GM20000 (cell line): ENCODE results near the gene GALK2.

Source experiments
- DNase-seq: peaks from one replicate; pipeline ENCODE4 v3.0.0; 2012; ENCODE audit warnings: low spot score
- CTCF ChIP-seq: IDR thresholded peaks from 2 replicates; pipeline ENCODE4 v1.5.1; 2012; ENCODE audit warnings: mild to moderate bottlenecking, control low read depth; ENCODE audit errors: extremely low read depth, missing control alignments

GALK2 gene

GRCh38 chr15:49135342-49135857, 34.6 kb upstream of the GALK2 start:
- TF ChIP-seq CTCF: no peak
- DNase-seq: no peak

- no peak for TF ChIP-seq CTCF
- DNase-seq: no peak
These were observed 34.1 kb upstream of the GALK2 start for GRCh38 chr15:49135911-49136310.

DNA sequence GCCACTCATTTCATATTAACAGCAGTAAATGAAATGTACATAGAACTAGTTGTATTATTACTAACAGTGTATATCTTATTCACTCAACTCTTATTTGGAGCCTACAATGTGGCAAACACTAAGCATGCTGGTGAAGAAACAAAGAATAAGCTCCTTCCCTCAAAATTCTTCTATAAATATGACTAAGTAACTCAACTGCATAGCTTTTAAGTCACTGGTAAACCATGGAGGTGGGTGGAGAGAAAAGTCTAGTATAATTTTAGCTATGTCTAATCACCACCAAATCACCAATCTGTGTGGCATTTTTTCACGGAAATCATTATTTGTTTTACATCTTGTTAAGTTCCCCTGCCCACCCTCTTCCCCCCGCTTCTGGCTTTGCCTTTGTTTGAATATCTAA, 32.2 kb upstream of the GALK2 start:
- DNase-seq: no peak
- no peak for TF ChIP-seq CTCF

DNA sequence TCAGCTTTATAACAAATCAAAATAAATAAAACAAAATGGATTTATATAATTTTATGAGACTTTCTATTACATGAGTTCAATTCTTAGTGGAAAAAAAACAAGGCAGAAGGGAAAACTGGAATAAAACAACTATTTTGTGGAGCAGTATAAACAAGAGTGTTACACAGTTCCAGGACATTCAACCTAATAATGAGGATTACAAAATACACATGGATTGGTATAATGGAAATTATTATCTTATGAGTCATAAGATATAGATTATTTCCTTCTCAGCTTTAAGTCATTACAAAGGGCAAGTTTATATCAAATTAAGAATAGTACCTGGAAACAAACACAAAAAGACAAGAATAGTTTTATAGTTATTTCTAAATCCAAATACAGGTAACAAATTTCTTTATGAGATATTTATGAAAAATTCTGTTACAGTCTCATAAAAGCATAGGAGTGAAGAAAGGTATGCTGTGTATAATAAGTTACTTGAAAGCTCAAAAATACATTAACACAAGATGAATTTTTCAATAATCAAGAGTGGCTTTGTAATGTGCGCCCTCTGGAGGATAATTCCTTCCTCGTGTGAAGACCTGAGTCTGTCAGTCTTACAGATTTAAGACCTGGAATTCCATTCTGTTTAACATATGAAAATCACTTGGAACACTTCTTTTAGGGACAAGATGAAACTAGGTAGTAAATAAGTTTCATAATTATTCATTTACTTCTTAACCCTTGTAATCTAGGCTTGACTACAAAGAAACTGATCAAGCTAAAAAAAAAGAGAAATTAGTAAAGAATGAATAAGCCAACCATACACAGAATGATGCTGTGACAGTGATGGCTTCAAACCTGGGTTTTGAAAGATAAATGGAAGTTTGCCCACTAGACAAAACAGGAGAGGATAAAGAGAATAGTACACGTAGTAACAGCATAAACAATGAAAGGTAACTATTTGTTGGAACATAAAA, 24.1 kb upstream of the GALK2 start:
- TF ChIP-seq CTCF: peak; percentile 66
- DNase-seq: peak; percentile 22

DNA sequence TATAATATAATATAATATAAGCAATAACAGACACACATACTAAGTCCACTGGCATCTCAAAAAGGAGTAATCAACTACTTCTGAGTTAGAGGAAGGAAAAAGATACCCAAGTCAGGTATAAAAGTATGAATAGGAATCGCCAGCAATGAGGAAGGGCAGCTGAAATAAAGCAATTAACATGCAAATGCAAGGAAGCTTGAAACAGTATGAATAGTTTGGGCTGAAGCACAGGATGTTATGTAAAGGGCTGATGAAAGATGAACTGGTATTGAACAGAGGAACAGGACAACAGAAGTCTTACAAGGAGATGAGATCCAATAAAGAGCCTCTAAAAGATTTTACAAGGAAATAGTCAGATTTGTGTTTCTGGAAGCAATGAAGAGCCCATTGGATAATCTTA, 21.7 kb upstream of the GALK2 start:
- no peak for DNase-seq
- TF ChIP-seq CTCF: no peak

- no peak for TF ChIP-seq CTCF
- no peak for DNase-seq
These were observed 21.3 kb upstream of the GALK2 start for GRCh38 chr15:49148727-49149126.

- TF ChIP-seq CTCF: no peak
- DNase-seq: no peak
These were observed 18.2 kb upstream of the GALK2 start for GRCh38 chr15:49151831-49152230.
